ENCODE data around the gene FLT4.

FLT4 gene

DNA sequence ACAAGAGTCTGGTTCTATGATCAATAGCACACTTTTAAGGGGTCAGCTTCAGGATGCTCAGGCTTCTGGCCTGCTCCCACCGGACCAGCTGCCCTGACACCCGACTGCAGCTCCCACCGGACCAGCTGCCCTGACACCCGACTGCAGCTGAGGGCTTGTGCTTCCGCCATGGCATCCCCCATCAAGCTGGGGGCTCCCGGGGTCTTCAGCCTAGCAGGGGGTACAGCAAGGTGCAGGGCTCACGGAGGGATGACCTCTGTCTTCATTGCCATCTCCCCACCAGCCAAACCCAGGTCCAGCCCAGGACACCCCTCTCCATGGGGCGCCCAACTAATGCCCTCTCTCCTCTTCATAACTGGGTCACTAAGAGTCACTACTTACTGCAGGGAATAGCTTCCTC lies 1.9 kb downstream of the FLT4 start:
- Histone ChIP-seq H3K4me1 (ENCODE audit: insufficient read depth, low read length) (no peaks in the 10 kb centered on the region), H3K36me3 (ENCODE audit: insufficient read depth, low read length) (no peaks in the 10 kb centered on the region), H3K9ac (ENCODE audit: low read depth, low read length) (no peak overlapping the region), H3K9me3 (ENCODE audit: insufficient read depth, low read depth, low read length) (no peaks in the 10 kb centered on the region), H3K27me3 (ENCODE audit: insufficient read depth, low read length) (peaks cover 62% of the 10 kb centered on the region), H3K4me3 (ENCODE audit: low read length) (no peak overlapping the region), H3K27ac (ENCODE audit: low read depth, low read length) (no peak overlapping the region)
- 90% methylated on average over 7 of the region's 8 CpGs for WGBS

DNA sequence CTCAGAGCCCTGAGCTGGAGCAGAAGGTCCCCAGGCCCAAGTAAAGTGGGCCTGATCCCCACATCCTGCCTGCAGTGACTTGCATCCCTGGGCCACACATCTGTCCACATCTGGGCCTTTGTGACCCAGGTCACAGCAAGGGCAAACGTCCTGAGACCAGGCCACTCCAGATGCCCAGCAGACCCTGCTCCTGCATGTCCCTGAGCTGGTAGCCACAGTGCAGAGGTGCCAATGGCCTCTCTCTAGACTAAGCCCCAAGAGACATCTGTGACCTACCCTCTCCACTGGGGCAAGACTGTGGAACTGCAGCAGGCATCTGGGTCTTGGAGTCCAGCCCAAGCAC lies 2.5 kb downstream of the FLT4 start:
- H3K9me3 ChIP-seq (ENCODE audit: insufficient read depth, low read depth, low read length), result no peaks in the 10 kb centered on the region
- 75% methylated on average over 1 of the region's 1 CpG for WGBS

DNA sequence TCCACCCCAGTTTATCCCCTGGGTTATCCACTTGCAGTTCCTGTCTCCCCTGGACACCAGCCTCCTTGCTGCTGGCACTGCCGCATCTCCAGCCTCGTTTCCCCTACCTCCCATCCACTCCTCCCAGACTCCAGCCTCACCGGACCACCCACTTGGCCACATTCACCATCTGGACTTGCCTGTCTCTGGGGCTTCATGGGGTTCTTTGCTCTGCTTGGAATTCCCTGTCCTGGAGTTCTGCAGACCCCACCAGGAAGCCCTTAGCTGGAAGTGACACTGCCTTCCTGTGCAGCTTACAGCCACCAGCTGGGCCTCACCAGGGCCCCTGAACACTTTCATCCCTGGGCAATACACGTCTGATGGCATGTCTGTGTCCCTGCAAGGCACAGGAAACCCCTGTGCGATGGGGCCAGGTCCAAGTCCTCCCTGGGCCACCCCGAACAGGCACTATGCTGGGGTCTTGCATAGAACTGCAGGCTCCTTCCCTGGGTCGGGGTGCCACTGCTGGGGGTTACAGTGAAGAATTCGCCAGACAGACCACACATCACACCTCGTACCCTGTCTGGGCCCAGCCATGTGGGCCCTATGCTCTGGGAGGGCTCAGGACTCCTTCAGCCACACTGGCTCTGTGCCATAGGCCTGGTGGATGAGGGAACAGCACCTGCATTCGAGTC lies 3.0 kb downstream of the FLT4 start:
- H3K4me1 ChIP-seq (ENCODE audit: insufficient read depth, low read length), result no peaks in the 10 kb centered on the region
- 89% methylated on average over 10 of the region's 10 CpGs for WGBS
- H3K36me3 ChIP-seq (ENCODE audit: insufficient read depth, low read length), result no peaks in the 10 kb centered on the region
- H3K4me3 ChIP-seq (ENCODE audit: low read length), result no peak overlapping the region
- H3K27ac ChIP-seq (ENCODE audit: low read depth, low read length), result no peak overlapping the region
- H3K9me3 ChIP-seq (ENCODE audit: insufficient read depth, low read depth, low read length), result no peaks in the 10 kb centered on the region
- H3K9ac ChIP-seq (ENCODE audit: low read depth, low read length), result no peak overlapping the region
- H3K27me3 ChIP-seq (ENCODE audit: insufficient read depth, low read length), result peaks cover 52% of the 10 kb centered on the region

More for the DNA sequence above, 2.5 kb downstream of the FLT4 start:
- Histone ChIP-seq H3K27me3 (ENCODE audit: insufficient read depth, low read length) (peaks cover 57% of the 10 kb centered on the region), H3K36me3 (ENCODE audit: insufficient read depth, low read length) (no peaks in the 10 kb centered on the region), H3K4me3 (ENCODE audit: low read length) (no peak overlapping the region), H3K27ac (ENCODE audit: low read depth, low read length) (no peak overlapping the region), H3K4me1 (ENCODE audit: insufficient read depth, low read length) (no peaks in the 10 kb centered on the region), H3K9ac (ENCODE audit: low read depth, low read length) (no peak overlapping the region)

DNA sequence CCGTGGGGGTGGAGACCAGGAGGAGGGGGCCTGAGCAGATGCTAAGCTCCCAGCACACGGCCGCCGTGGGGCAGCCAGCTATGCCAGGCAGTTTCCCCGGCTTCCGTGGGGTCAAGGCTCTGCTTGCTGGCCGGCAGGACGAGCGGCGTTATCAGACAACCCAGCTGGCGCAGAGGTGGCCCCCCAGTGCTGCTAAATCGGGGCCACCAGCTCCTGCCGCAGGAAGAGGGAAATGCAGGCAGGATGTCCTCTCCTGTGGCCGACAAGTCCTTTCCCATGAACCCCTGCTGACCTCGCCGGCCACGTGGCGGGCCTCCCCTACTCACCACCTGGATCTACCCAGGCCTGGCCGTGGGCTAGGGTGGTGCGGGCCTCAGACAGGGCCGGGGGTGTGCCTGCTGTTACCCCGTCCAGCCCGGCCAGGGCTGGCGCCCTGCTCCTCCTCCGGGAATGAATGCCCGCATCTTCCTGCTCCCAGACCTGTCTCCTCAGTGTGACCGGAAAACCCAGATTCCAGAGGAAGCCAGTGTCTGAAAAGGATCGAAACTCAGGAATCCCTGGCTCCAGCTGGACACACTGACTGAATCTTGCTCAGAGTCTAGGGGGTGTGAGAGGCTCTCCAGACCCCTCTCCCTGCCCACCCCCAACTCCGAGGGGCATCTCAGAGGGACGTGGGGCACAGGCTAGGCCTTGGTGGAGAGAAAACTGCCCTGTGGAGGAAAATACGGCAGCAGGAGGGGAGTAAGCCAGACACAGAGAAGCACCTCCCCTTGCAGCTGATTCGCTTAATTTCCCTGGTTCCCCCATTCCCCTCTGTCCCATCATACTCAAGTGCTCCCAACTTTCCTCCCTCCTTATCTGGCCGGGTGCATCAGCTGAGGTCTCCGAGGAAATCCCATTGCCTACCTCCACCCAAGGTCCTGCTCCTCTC lies 3.9 kb downstream of the FLT4 start:
- Histone ChIP-seq H3K27me3 (ENCODE audit: insufficient read depth, low read length) (peaks cover 43% of the 10 kb centered on the region), H3K4me3 (ENCODE audit: low read length) (no peak overlapping the region), H3K4me1 (ENCODE audit: insufficient read depth, low read length) (no peaks in the 10 kb centered on the region), H3K36me3 (ENCODE audit: insufficient read depth, low read length) (no peaks in the 10 kb centered on the region), H3K9ac (ENCODE audit: low read depth, low read length) (no peak overlapping the region), H3K9me3 (ENCODE audit: insufficient read depth, low read depth, low read length) (no peaks in the 10 kb centered on the region), H3K27ac (ENCODE audit: low read depth, low read length) (no peak overlapping the region)
- WGBS, result 92% methylated on average over 34 of the region's 34 CpGs

DNA sequence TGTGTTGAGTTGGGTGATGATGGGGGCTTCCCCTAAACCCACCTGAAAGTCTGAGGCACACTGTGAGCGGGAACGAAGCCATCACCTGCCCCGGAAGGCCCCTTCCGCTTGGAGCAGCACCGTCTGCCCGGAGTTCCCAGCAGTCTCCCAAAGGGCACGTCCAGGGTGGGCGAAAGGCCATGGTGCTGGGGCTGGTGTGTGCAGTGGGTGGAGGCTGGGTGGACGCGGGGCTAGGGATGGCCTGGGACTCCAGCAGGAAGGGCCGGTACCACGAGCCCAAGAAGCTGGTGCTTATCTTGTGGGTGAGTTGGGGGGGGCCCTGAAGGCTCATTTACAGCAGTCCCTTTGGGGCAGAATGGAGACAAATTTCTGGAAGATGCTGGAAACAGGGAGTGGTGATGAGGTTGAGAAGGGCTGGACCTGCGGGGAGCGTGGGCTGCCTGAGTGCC lies 4.6 kb downstream of the FLT4 start:
- Histone ChIP-seq H3K4me1 (ENCODE audit: insufficient read depth, low read length) (no peaks in the 10 kb centered on the region), H3K36me3 (ENCODE audit: insufficient read depth, low read length) (no peaks in the 10 kb centered on the region), H3K9me3 (ENCODE audit: insufficient read depth, low read depth, low read length) (no peaks in the 10 kb centered on the region), H3K4me3 (ENCODE audit: low read length) (no peak overlapping the region), H3K9ac (ENCODE audit: low read depth, low read length) (no peak overlapping the region), H3K27me3 (ENCODE audit: insufficient read depth, low read length) (peaks cover 36% of the 10 kb centered on the region), H3K27ac (ENCODE audit: low read depth, low read length) (no peak overlapping the region)
- 93% methylated on average over 14 of the region's 14 CpGs for WGBS

DNA sequence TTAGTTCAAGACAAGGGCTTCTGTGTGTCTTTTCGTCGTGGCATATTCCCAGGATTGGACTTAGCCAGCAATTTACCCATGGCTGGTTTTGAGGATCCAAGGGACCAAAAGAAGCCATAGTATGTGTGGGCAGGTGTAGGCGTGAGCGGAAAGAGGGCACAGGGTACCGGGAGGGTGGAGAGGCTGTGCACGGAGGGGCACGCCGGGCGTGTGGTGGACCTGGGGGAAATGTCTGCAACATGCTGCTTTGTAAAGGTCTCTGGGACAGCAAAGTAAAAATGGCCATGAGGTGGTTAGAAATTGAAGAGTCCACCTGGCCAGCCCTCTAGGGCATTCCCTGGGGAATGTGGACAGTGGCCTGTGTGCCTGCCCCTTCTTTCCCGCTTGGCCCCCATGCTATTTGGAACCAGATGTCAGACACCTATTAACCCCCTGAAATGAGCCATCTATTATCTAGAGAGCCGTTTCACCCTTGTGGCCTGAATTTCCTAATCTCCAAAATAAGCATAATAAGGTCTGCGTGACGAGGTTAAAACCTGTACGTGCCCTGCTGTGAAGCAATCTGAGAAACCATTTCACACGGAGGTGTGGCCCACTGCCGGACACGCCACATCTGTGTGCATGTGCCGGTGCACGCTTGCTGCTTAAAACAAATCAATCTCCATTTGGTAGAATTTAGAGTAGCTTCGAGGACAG lies 5.1 kb downstream of the FLT4 start:
- H3K4me3 ChIP-seq (ENCODE audit: low read length), result no peak overlapping the region
- no peaks in the 10 kb centered on the region for H3K9me3 ChIP-seq (ENCODE audit: insufficient read depth, low read depth, low read length)
- no peak overlapping the region for H3K9ac ChIP-seq (ENCODE audit: low read depth, low read length)
- H3K4me1 ChIP-seq (ENCODE audit: insufficient read depth, low read length), result no peaks in the 10 kb centered on the region
- 90% methylated on average over 20 of the region's 20 CpGs for WGBS
- H3K27me3 ChIP-seq (ENCODE audit: insufficient read depth, low read length), result peaks cover 31% of the 10 kb centered on the region
- no peak overlapping the region for H3K27ac ChIP-seq (ENCODE audit: low read depth, low read length)
- H3K36me3 ChIP-seq (ENCODE audit: insufficient read depth, low read length), result no peaks in the 10 kb centered on the region

DNA sequence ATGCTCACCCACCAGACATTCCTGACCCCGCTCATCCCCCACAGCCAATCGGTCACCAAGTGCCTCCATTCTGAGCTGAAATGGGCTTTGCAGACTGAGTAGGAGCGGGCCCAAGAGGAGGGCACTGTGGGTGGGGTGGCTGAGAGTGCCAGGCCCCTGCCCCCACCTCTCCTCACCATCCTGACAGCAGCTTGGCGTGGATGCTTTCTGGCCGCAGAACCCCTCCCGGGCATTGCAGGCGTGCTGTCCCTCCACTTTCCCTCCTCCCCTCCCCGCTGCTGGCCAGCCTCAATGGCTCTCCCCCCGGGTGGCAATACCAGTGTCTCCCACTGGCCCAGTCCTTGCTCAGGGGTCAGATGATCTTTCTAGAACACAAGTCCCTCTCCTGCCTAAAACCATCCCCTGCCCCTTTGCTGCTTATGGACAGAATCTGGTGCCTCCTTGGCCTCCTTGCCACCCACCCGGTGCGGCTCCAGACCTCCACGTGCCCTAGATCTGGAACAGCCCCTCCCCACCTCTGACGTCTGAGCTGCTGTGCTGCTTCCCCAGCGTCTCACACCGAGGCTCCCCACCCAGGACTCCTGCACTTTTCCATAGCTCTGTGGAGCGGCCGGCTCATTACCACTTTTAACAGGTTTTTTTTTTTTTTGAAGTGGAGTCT lies 6.1 kb downstream of the FLT4 start:
- Histone ChIP-seq H3K27me3 (ENCODE audit: insufficient read depth, low read length) (peaks cover 22% of the 10 kb centered on the region), H3K27ac (ENCODE audit: low read depth, low read length) (no peak overlapping the region), H3K9ac (ENCODE audit: low read depth, low read length) (no peak overlapping the region), H3K9me3 (ENCODE audit: insufficient read depth, low read depth, low read length) (no peaks in the 10 kb centered on the region), H3K4me3 (ENCODE audit: low read length) (no peak overlapping the region), H3K36me3 (ENCODE audit: insufficient read depth, low read length) (no peaks in the 10 kb centered on the region), H3K4me1 (ENCODE audit: insufficient read depth, low read length) (no peaks in the 10 kb centered on the region)
- 82% methylated on average over 17 of the region's 17 CpGs for WGBS

DNA sequence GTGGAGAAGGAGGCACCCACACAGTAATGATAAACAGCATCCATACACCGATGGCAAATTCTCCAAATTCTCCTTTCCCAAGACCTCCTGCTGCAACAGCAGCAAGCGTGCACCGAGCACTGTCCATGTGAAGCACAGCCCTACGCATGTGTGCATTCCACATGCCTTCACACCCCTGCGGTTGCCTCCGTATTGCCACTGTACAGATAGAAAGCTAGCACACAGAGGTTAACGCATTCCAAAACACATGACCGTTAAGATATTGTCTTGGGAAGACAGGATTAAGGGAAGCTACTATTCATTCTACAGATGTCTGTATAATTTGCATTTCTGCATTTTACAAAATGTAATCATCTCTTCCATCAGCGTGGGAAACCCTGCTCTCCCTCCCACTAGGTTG lies 6.6 kb downstream of the FLT4 start:
- Histone ChIP-seq H3K27ac (ENCODE audit: low read depth, low read length) (no peak overlapping the region), H3K9ac (ENCODE audit: low read depth, low read length) (no peak overlapping the region), H3K4me3 (ENCODE audit: low read length) (no peak overlapping the region), H3K9me3 (ENCODE audit: insufficient read depth, low read depth, low read length) (no peaks in the 10 kb centered on the region), H3K27me3 (ENCODE audit: insufficient read depth, low read length) (peaks cover 16% of the 10 kb centered on the region), H3K4me1 (ENCODE audit: insufficient read depth, low read length) (no peaks in the 10 kb centered on the region), H3K36me3 (ENCODE audit: insufficient read depth, low read length) (no peaks in the 10 kb centered on the region)
- WGBS, result 96% methylated on average over 9 of the region's 9 CpGs

DNA sequence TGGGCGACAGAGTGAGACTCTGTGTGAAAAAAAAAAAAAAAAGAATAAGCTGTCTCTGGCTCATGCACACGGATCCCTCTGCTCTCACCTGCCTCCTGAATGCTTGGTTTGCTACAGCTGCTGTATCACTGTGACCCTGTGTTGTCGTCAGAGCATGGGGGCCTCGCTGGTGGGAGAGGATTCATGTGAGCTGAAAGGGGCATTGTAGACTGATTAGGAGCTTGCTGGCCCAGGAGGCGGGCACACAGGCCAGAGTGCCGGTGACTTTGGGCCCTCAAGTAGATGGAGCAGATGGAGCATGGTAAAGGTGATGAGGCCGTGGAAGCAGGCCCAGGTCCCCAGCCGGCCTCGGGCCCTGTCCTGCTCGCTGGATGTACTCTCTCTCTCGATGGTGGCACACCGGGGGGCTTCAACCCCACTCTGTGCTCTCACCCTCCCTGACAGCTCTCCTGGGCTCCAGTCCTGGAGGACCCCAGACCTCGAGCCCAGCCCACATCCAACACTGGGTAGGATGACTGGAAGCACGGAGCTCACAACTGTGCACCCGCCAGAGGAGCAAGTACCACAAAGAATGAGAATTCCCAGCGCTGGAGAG lies 7.1 kb downstream of the FLT4 start:
- Histone ChIP-seq H3K36me3 (ENCODE audit: insufficient read depth, low read length) (no peaks in the 10 kb centered on the region), H3K4me1 (ENCODE audit: insufficient read depth, low read length) (no peaks in the 10 kb centered on the region), H3K9ac (ENCODE audit: low read depth, low read length) (no peak overlapping the region), H3K9me3 (ENCODE audit: insufficient read depth, low read depth, low read length) (no peaks in the 10 kb centered on the region), H3K4me3 (ENCODE audit: low read length) (no peak overlapping the region), H3K27ac (ENCODE audit: low read depth, low read length) (no peak overlapping the region), H3K27me3 (ENCODE audit: insufficient read depth, low read length) (peaks cover 11% of the 10 kb centered on the region)
- WGBS, result 91% methylated on average over 16 of the region's 16 CpGs

DNA sequence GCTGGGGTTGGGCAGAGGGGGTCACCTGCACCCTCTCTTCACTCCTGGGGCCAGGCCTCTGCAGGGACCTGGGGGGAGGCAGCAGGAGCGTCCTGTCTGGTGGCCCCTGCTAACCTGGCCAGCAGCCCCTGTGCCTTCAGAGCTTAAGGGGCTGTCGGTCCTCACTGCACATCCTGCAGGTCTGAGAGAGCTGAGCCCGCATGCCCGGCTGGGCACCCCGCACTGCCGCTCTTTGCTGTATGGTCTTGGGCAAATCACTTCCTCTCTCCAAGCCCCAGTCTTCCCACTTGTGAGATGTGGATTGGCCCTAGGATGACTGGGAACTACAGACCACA lies 7.9 kb downstream of the FLT4 start:
- Histone ChIP-seq H3K9me3 (ENCODE audit: insufficient read depth, low read depth, low read length) (no peaks in the 10 kb centered on the region), H3K4me3 (ENCODE audit: low read length) (no peak overlapping the region), H3K36me3 (ENCODE audit: insufficient read depth, low read length) (no peaks in the 10 kb centered on the region), H3K27ac (ENCODE audit: low read depth, low read length) (no peak overlapping the region), H3K27me3 (ENCODE audit: insufficient read depth, low read length) (peaks cover 4% of the 10 kb centered on the region), H3K9ac (ENCODE audit: low read depth, low read length) (no peak overlapping the region), H3K4me1 (ENCODE audit: insufficient read depth, low read length) (no peaks in the 10 kb centered on the region)
- WGBS, result 96% methylated on average over 6 of the region's 6 CpGs
